K562 (cell line): Measurements from ENCODE around the gene CDK9. TPM values are rescaled to one million over a fixed set of nuclear protein-coding genes. Genes with fewer than 3 reads are reported as not detected.

Experiments
- ARID2 ChIP-seq: fragments of 450-650 bp; IDR thresholded peaks from 2 replicates; pipeline ENCODE4 v1.6.1; 2017; ENCODE audit warnings: antibody characterized with exemption, mild to moderate bottlenecking
- HCFC1 ChIP-seq: IDR thresholded peaks from 2 replicates; pipeline ENCODE4 v1.6.1; 2012; ENCODE audit warnings: low read depth, low read length, improper control_type of control experiment
- NCOA1 ChIP-seq: fragments of 450-650 bp; IDR thresholded peaks from 2 replicates; pipeline ENCODE4 v1.6.1; 2016; ENCODE audit warnings: low read depth
- PRPF4 ChIP-seq: fragments of 200-400 bp; formaldehyde crosslinking; IDR thresholded peaks from one replicate; pipeline ENCODE4 v1.6.1; 2017; ENCODE audit warnings: low read length, low read depth, mild to moderate bottlenecking; ENCODE audit not compliant: insufficient read depth, poor library complexity, severe bottlenecking
- RBBP5 ChIP-seq: fragments of 200-600 bp; sonication (generic); IDR thresholded peaks from 2 replicates; pipeline ENCODE4 v1.6.1; 2012; ENCODE audit warnings: borderline replicate concordance, mild to moderate bottlenecking, low read length, control low read depth, inconsistent platforms; ENCODE audit not compliant: insufficient read depth, poor library complexity, severe bottlenecking
- SIX5 ChIP-seq, 2 experiments: IDR thresholded peaks; 2 replicates each; pipeline ENCODE4 v1.6.1; 2011; ENCODE audit warnings: low read length in 2 of 2, borderline replicate concordance in 1 of 2, low read depth in 1 of 2, mild to moderate bottlenecking in 1 of 2, moderate library complexity in 1 of 2; ENCODE audit not compliant: insufficient read depth in 1 of 2
- SRF ChIP-seq, 2 experiments: fragments of 250-450, 450-650 bp in 1 of 2; sonication (Bioruptor Pico) in 1 of 2; sonication (generic) in 1 of 2; formaldehyde crosslinking; IDR thresholded peaks; 2 replicates each; pipeline versions ENCODE4 v1.5.0 to v1.5.1; 2020 to 2022; ENCODE audit warnings: mild to moderate bottlenecking in 1 of 2, missing genetic modification reagents in 1 of 2
- ZFX ChIP-seq: sonication (generic); formaldehyde crosslinking; IDR thresholded peaks from 2 replicates; pipeline ENCODE4 v1.8.0; 2022; ENCODE audit warnings: mild to moderate bottlenecking, missing genetic modification reagents, moderate library complexity
- ZMIZ1 ChIP-seq, 2 experiments: fragments of 150-350 bp in 1 of 2; IDR thresholded peaks; 2 replicates each; pipeline ENCODE4 v1.6.1; 2012 to 2016; ENCODE audit warnings: low read depth in 2 of 2, low read length in 2 of 2, mild to moderate bottlenecking in 1 of 2, moderate library complexity in 1 of 2
- ZNF239 ChIP-seq: fragments of 250-450 bp; sonication (Bioruptor Pico); IDR thresholded peaks from 2 replicates; pipeline ENCODE4 v1.4.0; 2020; ENCODE audit warnings: mild to moderate bottlenecking
- ZNF766 ChIP-seq: fragments of 200-800 bp; sonication (Bioruptor generic); conservative IDR thresholded peaks from 2 replicates; pipeline ENCODE4 v1.6.1; 2016; ENCODE audit warnings: missing genetic modification characterization, missing compliant biosample characterization
- polyA plus RNA-seq, 8 experiments: library from polyadenylated mRNA; depleted of rRNA in 4 of 8; stranded (reverse) in 5 of 8; unstranded in 3 of 8; fragments of >200 nt; fragmentation: Nextera tagmentation in 2 of 8; fragmentation: Illumina TruSeq in 1 of 8; extraction: Ambion mirVana in 2 of 8; extraction: Trizol in 1 of 8; gene quantifications; 2 replicates each; pipeline versions ENCODE4 v1.2.1 to v1.2.3, GENCODE V29; 2011 to 2014; ENCODE audit warnings: inconsistent platforms in 1 of 8, missing spikeins in 1 of 8
- total RNA-seq, 7 experiments: library from RNA; depleted of rRNA in 6 of 7; stranded (reverse); fragments of >200 nt in 6 of 7; fragmentation: Illumina TruSeq in 2 of 7; extraction: Trizol in 2 of 7; gene quantifications; 2 replicates each; pipeline versions ENCODE4 v1.2.1 to v1.2.3, GENCODE V29; 2011 to 2021; ENCODE audit warnings: low replicate concordance in 1 of 7
- TF ChIP-seq, protein P1 (sequence below): fragments of 250-450 bp; sonication (Bioruptor Pico); IDR thresholded peaks from 2 replicates; pipeline ENCODE4 v1.4.0; 2020; ENCODE audit warnings: mild to moderate bottlenecking
- TF ChIP-seq, protein P2 (sequence below): fragments of 200-800 bp; sonication (Bioruptor generic); IDR thresholded peaks from 2 replicates; pipeline ENCODE4 v1.6.1; 2016; ENCODE audit warnings: missing genetic modification characterization, missing compliant biosample characterization

The CDK9 gene
- total and polyA plus RNA-seq, 9 of the 15 experiments (the other 6 are each of a cell fraction or from before 2014, with no cell fraction given): 4.2 to 78.6 (median 33.0) TPM

DNA sequence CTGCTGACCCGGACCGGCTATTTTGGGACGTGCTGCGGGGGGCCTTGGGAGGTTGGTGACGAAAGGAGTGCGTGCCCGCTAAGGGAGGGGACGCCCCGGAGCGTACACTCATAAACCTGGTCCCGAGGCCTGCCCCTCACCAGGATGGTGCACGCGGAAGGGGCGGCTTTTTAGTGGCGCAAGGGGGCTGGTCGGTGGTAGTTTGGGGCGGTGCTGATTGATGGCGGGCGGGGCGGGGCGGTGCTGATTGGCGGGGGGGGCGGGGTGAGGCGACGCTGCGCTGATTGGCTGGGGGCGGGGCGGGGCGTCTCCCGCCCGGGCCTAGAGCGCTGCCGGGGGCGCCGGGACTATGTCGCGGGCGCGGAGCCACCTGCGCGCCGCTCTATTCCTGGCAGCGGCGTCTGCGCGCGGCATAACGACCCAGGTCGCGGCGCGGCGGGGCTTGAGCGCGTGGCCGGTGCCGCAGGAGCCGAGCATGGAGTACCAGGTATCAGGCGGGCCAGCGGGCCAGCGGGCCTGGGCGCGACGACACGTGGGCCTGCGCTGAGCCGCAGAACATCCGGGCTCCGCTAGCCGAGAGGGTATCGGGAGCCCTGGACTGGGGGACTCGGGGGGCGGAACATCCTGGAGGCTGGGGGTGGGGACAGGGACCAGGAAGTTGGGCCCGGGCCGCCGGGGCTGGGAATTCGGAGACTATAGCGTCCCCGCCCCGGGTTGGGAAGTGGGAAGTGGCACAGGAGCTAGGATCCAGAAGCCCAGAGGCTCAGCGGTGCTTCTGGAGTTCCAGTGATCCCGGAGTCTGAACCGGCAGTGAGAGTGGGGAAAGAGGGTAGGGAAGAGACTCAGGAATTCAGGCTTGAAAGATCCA lies 17.0 kb downstream of the CDK9 start, which contains the start of gene FPGS (continued):
- TF ChIP-seq SIX5 (IDR thresholded peaks at IDR 0.05; ENCODE audit: borderline replicate concordance in 1 of 2, insufficient read depth in 1 of 2, low read depth in 1 of 2, low read length in 2 of 2): no peak
- TF ChIP-seq HCFC1: peak; percentile 34; the same call in 1 of the 2 replicates
- peak; percentile 78 for TF ChIP-seq RBBP5
- TF ChIP-seq SRF (CRISPR knock-in tag; IDR thresholded peaks at IDR 0.05): no peak
- TF ChIP-seq ARID2: no peak
- TF ChIP-seq ZMIZ1 (IDR thresholded peaks at IDR 0.05; ENCODE audit: low read depth in 2 of 2, low read length in 2 of 2): no peak
- TF ChIP-seq ZNF766: peak; percentile 17; the same call in 1 of the 2 replicates
- no peak for TF ChIP-seq ZNF239 (CRISPR knock-in tag)
- TF ChIP-seq PRPF4: no peak
- TF ChIP-seq, protein P1, sequence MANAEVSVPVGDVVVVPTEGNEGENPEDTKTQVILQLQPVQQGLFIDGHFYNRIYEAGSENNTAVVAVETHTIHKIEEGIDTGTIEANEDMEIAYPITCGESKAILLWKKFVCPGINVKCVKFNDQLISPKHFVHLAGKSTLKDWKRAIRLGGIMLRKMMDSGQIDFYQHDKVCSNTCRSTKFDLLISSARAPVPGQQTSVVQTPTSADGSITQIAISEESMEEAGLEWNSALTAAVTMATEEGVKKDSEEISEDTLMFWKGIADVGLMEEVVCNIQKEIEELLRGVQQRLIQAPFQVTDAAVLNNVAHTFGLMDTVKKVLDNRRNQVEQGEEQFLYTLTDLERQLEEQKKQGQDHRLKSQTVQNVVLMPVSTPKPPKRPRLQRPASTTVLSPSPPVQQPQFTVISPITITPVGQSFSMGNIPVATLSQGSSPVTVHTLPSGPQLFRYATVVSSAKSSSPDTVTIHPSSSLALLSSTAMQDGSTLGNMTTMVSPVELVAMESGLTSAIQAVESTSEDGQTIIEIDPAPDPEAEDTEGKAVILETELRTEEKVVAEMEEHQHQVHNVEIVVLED (CRISPR knock-in tag): peak; percentile 79
- peak; percentile 14; the same call in 1 of the 2 replicates for TF ChIP-seq NCOA1
- peak; percentile 85 for TF ChIP-seq ZFX (CRISPR knock-in tag)
- TF ChIP-seq, protein P2, sequence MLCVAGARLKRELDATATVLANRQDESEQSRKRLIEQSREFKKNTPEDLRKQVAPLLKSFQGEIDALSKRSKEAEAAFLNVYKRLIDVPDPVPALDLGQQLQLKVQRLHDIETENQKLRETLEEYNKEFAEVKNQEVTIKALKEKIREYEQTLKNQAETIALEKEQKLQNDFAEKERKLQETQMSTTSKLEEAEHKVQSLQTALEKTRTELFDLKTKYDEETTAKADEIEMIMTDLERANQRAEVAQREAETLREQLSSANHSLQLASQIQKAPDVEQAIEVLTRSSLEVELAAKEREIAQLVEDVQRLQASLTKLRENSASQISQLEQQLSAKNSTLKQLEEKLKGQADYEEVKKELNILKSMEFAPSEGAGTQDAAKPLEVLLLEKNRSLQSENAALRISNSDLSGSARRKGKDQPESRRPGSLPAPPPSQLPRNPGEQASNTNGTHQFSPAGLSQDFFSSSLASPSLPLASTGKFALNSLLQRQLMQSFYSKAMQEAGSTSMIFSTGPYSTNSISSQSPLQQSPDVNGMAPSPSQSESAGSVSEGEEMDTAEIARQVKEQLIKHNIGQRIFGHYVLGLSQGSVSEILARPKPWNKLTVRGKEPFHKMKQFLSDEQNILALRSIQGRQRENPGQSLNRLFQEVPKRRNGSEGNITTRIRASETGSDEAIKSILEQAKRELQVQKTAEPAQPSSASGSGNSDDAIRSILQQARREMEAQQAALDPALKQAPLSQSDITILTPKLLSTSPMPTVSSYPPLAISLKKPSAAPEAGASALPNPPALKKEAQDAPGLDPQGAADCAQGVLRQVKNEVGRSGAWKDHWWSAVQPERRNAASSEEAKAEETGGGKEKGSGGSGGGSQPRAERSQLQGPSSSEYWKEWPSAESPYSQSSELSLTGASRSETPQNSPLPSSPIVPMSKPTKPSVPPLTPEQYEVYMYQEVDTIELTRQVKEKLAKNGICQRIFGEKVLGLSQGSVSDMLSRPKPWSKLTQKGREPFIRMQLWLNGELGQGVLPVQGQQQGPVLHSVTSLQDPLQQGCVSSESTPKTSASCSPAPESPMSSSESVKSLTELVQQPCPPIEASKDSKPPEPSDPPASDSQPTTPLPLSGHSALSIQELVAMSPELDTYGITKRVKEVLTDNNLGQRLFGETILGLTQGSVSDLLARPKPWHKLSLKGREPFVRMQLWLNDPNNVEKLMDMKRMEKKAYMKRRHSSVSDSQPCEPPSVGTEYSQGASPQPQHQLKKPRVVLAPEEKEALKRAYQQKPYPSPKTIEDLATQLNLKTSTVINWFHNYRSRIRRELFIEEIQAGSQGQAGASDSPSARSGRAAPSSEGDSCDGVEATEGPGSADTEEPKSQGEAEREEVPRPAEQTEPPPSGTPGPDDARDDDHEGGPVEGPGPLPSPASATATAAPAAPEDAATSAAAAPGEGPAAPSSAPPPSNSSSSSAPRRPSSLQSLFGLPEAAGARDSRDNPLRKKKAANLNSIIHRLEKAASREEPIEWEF (CRISPR knock-in tag): 0 out of 2 replicates have a peak, but pooled peaks have one; percentile 44
